NCI-H69 (cell line): ENCODE measurements around the gene TMEM208.

Experiments used
- DNase-seq: peaks from one replicate; lab custom pipeline; 2025; lab: John Stamatoyannopoulos, UW

Gene TMEM208

DNA sequence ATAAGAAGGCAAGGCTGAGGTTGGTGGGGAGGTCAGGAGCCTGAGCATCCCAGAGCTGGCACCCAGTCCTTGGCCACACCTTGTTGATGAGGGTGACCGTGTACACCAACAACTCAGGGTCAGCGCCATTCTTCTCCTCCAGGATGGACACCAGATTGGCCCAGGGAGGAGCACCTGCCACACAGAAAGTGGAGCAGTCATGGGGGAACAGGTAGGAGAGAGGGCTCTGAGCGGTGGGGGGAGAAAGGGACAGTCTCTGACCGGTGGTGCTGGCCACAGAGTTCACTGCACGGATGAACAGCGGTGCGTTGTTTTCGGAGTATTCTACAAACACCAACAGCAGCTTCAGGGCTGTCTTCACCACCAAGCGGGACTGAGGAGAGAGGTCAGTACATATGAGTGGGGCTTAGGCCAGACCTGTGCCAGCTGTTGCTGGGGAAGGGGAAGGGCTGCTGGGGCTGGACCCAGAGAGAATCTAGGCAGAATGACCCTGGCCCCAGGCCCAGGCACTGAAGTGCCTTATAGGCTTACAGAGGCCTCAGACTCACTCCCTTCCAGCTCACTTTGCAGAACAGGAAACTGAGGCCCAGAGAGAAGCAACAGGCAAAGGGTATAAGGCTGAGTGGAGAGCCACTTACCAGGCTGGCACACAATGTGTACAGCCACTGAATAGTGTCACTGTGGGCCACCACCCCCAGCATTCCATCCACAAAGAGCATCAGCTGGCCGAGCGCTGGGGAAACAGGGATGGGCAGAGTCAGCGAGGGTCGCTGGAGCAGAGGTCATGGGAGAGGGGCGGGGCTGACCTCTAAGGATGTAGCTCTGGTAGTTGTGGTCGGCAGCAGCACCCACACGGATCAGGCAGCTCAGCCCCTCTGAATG lies 10.7 kb downstream of the TMEM208 start:
- no peak for DNase-seq

DNA sequence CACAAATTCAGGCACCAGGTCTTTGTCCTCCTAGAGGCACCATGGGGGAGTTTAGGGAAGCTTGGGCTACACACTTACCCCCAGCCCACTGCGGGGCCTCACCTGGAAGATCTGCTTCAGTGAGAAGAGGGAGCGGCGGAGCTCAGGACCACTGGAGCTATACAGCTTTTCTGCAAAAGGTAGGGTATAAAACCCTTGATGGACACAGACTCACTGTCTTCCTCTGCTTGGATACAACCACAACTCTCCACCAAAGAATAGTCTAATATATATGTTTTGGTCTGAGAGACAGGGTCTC lies 11.3 kb downstream of the TMEM208 start:
- DNase-seq: no peak

- DNase-seq: no peak
Measured at GRCh38 chr16:67238806-67239470, 12.0 kb downstream of the TMEM208 start.

- DNase-seq: no peak
Measured at GRCh38 chr16:67240506-67240905, 13.6 kb downstream of the TMEM208 start.

DNA sequence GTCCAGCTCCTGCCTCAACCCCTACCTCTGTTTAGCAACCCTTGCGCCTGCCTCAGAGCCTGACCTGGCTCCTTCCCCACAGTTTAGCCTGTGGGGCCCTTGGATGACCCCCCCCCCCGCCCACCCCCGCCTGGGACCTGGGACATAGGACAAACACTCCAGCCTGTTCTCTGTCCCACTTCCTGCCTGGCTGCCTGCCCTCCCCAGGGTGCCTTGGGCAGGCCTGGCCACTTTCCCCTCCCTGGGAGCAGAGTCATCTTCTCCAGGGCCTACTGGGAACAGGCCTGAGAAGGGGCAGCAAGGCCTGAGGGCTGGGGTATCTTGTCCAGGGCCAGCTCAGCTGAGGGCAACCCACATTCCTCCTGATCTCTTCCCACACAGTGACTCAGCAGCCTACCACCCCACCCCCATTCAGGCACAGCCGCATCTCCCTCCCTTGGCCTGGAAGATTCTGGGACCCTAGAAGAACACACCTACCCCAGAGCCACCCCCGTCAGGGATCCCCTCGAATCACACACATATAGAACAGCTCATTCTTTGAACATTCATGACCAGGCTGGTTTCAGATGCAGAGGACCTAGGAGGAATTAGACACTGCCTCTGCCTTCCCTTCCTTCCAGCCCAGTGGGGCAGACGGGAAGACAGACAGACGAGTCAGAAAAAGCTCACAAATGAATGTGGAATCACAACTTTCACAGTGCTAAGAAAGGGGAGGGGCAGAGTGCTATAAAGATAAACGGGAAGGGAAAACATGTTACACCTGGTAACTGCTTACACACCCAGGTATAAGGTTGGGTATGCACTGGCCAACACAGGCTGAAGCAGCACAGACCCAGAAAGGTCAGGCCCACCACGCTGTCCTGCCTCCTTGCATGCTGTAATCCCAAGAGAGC lies 14.3 kb downstream of the TMEM208 start:
- DNase-seq: no peak

- DNase-seq: no peak
Measured at GRCh38 chr16:67242138-67242730, 15.3 kb downstream of the TMEM208 start.

DNA sequence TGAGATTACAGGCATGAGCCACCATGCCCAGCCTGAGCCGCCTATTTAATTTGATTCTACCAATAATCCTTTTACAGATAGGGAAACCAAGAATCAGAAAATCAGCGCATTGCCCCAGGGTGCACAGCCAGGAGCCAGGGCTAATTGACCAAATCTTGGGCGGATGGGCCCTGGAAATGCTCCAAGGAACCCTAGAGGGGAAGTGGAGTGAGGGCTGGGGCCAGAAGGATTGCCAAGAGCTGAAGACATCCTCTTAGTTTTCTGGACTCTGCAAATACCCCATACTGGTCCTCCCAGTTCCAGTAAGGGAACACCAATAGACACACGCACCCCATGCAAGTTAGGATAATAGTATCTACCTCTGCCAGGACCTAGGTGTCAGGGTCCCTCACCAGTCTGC lies 16.6 kb downstream of the TMEM208 start:
- DNase-seq: no peak

- peak; percentile 22 for DNase-seq
Measured at GRCh38 chr16:67244387-67245185, 17.7 kb downstream of the TMEM208 start.

GRCh38 chr16:67245186-67245585 lies 18.3 kb downstream of the TMEM208 start:
- DNase-seq: no peak

- DNase-seq: no peak
Measured at GRCh38 chr16:67245674-67246080, 18.7 kb downstream of the TMEM208 start.

GRCh38 chr16:67246081-67246755 lies 19.3 kb downstream of the TMEM208 start:
- peak; percentile 80 for DNase-seq

DNA sequence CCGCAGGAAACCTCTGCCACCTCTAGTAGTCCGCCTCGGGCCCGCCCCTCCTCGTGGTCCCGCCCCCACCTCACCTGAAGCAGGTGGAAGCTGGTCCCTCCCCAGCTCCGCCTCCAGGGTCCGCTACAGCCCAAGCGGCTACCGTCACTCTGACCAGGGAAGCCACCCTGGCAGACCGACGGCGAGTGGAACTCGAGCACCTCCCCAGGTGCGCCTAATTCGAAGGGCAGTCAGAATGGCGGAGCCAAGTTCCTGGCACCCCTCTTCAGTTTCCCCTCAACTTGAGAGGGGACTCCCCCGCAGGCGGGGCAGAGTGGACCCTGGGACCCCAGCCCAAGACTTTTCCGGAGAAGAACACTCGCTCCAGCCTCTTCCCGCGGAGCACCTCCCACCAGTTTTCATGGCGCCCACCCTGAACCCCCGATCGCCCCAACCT lies 19.8 kb downstream of the TMEM208 start:
- DNase-seq: peak; percentile 85

DNA sequence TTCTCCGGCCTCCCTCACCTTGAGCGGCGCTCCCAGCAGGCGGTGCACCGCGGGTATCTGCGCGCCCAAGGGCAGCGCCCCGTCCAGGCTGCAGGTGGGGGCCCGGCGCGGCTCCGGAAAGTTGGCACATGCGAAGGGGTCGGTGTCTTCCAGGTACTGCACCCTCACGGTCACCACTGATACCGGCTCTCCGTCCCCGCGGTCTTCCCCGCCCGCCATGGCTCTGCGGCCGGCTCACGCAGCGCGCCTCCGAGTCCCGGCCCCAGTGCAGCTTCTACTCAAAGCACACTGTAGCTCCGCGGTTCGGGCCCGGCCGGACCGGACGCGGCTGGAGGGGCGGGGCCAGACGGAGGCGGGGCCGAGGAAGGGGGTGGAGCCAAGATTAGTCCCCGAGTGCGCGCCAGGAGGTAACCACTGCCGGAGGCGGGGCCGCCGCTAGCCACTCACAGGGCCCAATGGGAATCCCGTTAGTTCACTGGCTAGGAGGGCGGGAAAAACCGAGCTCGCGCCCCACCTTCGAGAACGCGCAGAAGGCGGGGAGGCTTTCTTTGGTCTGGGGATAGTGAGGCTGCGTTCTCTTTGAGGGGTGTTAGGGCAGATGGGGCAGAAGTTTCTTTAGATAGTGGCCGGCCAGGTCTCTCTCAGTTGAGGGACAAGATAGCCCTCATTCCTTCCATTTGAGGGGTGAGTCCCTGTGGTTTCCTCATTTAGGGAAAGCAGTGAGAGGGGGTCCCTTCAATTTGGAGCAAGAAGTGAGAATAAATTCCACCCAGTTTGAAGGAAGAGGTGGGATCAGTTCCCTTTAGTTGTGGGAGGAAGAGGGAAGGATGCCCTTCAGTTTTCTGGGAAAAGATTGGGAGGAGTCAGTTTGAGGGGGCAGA lies 20.5 kb downstream of the TMEM208 start, which contains the start of gene FHOD1:
Gene FHOD1, minus strand, starts transcription at position 290 of the 881 bp plus-strand sequence. Its CDS starts 71 bp downstream, at position 219.
- DNase-seq: peak; percentile 94

DNA sequence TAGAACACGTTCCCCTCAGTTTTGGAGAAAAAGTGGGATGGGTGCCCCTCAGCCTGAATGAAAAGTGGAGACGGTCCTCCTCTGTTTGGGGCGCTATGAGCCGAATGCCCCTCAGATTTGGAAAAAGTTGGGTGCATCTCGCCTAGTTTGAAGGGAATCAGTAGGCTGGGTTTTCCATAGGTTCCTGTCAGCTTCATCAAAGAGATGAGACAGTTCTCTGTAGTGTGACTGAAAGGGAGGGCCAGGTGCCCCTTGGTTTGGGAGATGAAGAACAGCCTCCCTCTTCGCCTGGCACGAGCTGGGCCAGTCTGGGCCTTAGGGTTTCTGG lies 21.1 kb downstream of the TMEM208 start:
- no peak for DNase-seq

DNA sequence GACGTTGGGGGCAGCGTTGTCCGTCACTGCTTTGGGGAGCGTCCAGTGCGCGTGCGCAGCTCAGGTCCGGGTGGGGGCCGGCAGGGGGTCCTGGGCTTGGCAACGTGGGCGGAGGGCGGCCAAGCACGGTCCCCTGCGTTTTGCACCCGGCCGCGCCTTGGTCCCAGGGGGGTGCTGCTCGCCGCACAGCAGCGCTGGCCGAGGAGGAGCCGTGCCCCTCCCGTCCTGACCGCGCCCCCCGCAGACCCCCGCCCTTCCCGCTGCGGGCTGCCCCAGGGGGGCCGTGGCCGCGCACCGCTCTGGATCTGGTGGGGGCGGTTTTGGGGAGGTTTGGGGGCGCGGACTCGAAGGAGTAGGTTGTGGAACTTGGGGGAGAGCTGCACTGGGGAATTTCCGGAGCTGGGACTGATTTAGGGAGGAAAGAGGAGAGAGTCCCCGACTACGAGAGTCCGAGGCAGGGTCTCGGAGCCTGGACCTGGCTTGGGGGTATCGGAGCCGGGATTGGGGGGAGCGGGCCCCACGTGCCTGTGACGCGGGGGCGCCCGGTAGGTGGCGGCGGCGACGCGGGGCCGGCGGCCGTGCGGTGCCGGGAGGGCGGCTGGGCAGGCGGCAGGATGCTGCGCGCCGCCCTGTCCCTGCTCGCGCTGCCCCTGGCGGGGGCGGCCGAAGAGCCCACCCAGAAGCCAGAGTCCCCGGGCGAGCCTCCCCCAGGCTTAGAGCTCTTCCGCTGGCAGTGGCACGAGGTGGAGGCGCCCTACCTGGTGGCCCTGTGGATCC lies 21.7 kb downstream of the TMEM208 start, which contains the start of gene SLC9A5:
Gene SLC9A5, plus strand, starts transcription at position 579 of the 777 bp plus-strand sequence. Its CDS starts 36 bp downstream, at position 615.
- DNase-seq: peak; percentile 57

GRCh38 chr16:67249178-67250044 lies 22.5 kb downstream of the TMEM208 start:
- DNase-seq: peak; percentile 10

DNA sequence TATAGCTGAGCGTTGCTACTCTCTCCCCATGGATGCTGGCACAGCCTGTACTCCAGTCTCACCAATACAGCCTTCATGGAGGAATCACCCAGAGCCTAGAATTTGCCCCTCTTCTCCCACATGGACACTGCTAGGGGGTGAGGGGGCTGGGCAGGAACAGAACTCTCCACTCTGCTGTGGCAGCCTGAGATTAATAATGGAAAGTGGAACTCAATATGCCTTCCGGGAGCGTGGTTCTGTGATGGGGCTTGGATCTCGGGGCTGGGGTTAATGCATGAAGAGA lies 23.1 kb downstream of the TMEM208 start:
- DNase-seq: no peak
